Measurements from ENCODE around the gene LRRC36.
"Not testable (repeated sequence)": the region's sequence is repeated elsewhere in the genome, so short reads cannot be mapped to it uniquely, and the experiment has no call there.

LRRC36 gene

GRCh38 chr16:67342616-67343015, 16.0 kb downstream of the LRRC36 start:
- TF ChIP-seq CTCF (IDR thresholded peaks at IDR 0.05; ENCODE audit: borderline replicate concordance, insufficient read depth, low read depth, low read length), result no peak
- no peak overlapping the region for H3K4me3 ChIP-seq (ENCODE audit: low read depth, low read length)

- no peak for TF ChIP-seq CTCF (IDR thresholded peaks at IDR 0.05; ENCODE audit: borderline replicate concordance, insufficient read depth, low read depth, low read length)
- no peak overlapping the region for H3K4me3 ChIP-seq (ENCODE audit: low read depth, low read length)
Measured at GRCh38 chr16:67345401-67345800, 18.8 kb downstream of the LRRC36 start.

DNA sequence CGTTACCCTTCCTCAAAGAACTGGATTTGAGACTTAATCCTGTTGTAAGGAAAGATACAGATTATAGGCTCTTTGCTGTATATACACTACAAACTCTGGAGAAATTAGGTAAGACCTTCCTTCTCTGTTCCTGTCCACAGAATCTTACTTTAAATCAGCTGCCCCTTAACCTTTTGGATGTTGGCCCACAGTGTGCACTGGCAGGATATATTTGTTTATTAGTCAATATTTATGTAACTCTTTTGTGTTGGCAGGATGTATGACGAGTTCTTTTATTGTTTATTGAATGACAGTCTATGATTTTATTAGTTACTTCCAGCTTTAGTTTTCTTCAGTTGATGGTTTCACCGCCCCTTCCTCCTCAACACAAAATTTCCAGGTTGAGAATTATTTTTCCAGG, 19.7 kb downstream of the LRRC36 start:
- H3K4me3 ChIP-seq (ENCODE audit: low read depth, low read length), result no peak overlapping the region
- no peak for TF ChIP-seq CTCF (IDR thresholded peaks at IDR 0.05; ENCODE audit: borderline replicate concordance, insufficient read depth, low read depth, low read length)

GRCh38 chr16:67349172-67349571, 22.6 kb downstream of the LRRC36 start:
- H3K4me3 ChIP-seq (ENCODE audit: low read depth, low read length), result no peak overlapping the region
- TF ChIP-seq CTCF (IDR thresholded peaks at IDR 0.05; ENCODE audit: borderline replicate concordance, insufficient read depth, low read depth, low read length), result no peak

- no peak for TF ChIP-seq CTCF (IDR thresholded peaks at IDR 0.05; ENCODE audit: borderline replicate concordance, insufficient read depth, low read depth, low read length)
- no peak overlapping the region for H3K4me3 ChIP-seq (ENCODE audit: low read depth, low read length)
Measured at GRCh38 chr16:67350324-67350723, 23.7 kb downstream of the LRRC36 start.

DNA sequence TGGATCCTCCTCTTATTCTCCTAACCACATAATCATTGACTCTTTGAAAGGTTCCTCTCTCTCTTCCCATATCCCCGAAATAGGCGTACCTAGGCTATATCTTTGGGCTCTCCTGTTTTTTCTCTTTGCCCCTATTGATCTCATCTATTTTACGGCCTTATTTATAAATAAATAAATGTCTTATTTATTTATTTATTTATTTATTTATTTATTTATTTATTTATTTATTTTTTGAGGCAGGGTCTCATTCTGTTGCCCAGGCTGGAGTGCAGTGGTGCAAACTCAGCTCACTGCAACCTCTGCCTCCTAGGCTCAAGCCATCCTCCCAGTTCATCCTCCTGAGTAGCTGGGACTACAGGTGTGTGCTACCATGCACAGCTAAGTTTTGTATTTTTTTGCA, 25.8 kb downstream of the LRRC36 start:
- H3K4me3 ChIP-seq (ENCODE audit: low read depth, low read length), result not testable (repeated sequence)

DNA sequence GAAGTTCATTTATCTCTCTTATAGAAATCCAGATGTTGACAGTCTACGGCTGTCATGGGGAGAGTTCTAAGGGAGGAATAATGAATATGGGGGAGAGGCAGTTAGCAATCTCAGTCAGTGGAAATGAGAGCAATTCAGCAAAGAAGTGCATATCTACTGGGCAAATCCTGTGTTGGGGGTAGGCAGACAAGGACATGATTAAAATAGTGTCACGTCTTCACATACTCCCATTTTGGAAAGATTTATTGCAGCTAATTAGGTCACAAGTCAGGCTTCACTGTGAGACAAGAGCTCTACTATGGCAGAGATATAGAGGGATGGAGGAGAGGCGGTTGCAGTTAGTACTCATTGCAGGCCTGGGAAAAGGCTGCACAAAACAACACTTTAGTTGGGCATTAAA, 29.8 kb downstream of the LRRC36 start:
- TF ChIP-seq CTCF (IDR thresholded peaks at IDR 0.05; ENCODE audit: borderline replicate concordance, insufficient read depth, low read depth, low read length), result no peak

GRCh38 chr16:67357561-67357960, 30.9 kb downstream of the LRRC36 start:
- TF ChIP-seq CTCF (IDR thresholded peaks at IDR 0.05; ENCODE audit: borderline replicate concordance, insufficient read depth, low read depth, low read length), result no peak
- H3K4me3 ChIP-seq (ENCODE audit: low read depth, low read length), result no peak overlapping the region

More for the DNA sequence above, 29.8 kb downstream of the LRRC36 start:
- H3K4me3 ChIP-seq (ENCODE audit: low read depth, low read length), result no peak overlapping the region

GRCh38 chr16:67359540-67360269, 33.1 kb downstream of the LRRC36 start:
- not testable (repeated sequence) for H3K4me3 ChIP-seq (ENCODE audit: low read depth, low read length)

Data from GM12875 (cell line).